ENCODE results near the gene CHCHD6. TPM values are rescaled to one million over a fixed set of nuclear protein-coding genes. Genes with fewer than 3 reads are reported as not detected.

The CHCHD6 gene
- total and polyA plus RNA-seq, 4 donors, result 2.0 to 5.1 (median 3.9) TPM

DNA sequence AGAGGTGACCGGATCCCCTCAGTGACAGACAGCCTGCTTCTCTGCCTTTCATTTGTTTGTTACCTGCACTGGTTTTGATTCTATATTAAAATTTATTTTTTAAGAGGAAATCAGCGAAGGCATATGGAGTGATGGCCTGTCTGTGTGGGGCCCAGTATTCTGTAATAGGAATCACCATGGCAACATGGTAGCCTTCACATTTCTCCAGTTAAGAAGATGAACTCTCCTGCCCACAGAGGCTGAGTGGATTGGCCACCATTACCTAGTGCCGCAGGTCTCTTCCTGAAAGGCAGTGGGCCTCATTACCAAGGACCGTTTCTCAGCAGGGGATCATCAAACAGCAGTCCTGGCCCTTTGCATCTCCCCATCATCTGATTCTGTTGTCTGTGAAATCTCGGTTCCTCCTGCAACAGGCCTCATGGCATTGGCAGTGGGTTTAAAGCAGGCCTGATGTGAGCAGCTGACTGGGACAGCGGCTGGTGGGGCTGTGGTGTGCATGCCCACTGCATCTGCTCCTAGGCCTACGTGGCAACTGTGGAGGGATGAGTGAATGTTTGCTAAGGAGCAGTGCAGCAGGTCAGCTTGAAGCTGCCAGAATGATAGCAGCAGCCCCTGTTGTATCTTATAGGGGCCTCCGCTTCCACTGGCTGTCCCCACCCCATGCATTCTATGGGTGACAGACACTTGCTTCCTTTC lies 114.5 kb downstream of the CHCHD6 start (continued):
- TF ChIP-seq, protein P1, sequence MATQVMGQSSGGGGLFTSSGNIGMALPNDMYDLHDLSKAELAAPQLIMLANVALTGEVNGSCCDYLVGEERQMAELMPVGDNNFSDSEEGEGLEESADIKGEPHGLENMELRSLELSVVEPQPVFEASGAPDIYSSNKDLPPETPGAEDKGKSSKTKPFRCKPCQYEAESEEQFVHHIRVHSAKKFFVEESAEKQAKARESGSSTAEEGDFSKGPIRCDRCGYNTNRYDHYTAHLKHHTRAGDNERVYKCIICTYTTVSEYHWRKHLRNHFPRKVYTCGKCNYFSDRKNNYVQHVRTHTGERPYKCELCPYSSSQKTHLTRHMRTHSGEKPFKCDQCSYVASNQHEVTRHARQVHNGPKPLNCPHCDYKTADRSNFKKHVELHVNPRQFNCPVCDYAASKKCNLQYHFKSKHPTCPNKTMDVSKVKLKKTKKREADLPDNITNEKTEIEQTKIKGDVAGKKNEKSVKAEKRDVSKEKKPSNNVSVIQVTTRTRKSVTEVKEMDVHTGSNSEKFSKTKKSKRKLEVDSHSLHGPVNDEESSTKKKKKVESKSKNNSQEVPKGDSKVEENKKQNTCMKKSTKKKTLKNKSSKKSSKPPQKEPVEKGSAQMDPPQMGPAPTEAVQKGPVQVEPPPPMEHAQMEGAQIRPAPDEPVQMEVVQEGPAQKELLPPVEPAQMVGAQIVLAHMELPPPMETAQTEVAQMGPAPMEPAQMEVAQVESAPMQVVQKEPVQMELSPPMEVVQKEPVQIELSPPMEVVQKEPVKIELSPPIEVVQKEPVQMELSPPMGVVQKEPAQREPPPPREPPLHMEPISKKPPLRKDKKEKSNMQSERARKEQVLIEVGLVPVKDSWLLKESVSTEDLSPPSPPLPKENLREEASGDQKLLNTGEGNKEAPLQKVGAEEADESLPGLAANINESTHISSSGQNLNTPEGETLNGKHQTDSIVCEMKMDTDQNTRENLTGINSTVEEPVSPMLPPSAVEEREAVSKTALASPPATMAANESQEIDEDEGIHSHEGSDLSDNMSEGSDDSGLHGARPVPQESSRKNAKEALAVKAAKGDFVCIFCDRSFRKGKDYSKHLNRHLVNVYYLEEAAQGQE (IDR thresholded peaks at IDR 0.05), result no peak

DNA sequence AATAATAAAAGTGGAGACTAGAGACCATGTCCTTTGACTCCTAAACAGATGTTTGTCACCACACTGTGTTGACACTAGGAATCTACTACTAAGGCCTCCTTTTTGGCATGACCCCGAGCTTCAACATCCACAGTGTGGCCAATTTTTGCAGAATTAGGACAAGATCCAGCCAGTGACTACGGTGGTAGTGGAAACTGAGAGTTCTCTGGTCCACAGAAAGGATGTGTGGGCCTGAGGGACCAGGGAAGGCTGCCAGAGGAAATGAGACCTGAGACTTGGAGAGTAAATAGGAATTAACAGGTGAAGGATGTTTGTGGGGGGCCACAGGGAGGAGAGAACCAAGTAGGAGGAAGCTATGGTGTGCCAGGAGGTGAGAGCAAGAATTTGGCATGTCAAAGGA lies 122.7 kb downstream of the CHCHD6 start:
- Histone ChIP-seq H3K9ac (ENCODE audit: low read depth in 1 of 2, low read length in 2 of 2) (no peak overlapping the region), H3K27ac (ENCODE audit: low read depth in 1 of 2, low read length in 2 of 2) (no peak overlapping the region), H3K4me1 (ENCODE audit: control insufficient read depth in 4 of 4, insufficient read depth in 4 of 4, low read length in 3 of 4) (no peaks in the 10 kb centered on the region), H3K27me3 (ENCODE audit: control insufficient read depth in 4 of 4, insufficient read depth in 4 of 4, low read length in 3 of 4) (no peaks in the 10 kb centered on the region), H3K36me3 (ENCODE audit: control insufficient read depth in 4 of 4, insufficient read depth in 3 of 4, low read depth in 1 of 4, low read length in 3 of 4) (no peaks in the 10 kb centered on the region), H3K9me3 (ENCODE audit: control insufficient read depth in 4 of 4, low read length in 3 of 4) (no peaks in the 10 kb centered on the region), H3K4me3 (ENCODE audit: low read depth in 1 of 3, low read length in 3 of 3) (no peak overlapping the region)
- no peak for DNase-seq (ENCODE audit: low spot score)
- TF ChIP-seq YY1 (IDR thresholded peaks at IDR 0.05) (no peak), GABPA (IDR thresholded peaks at IDR 0.05 in 1 of 2, conservative IDR thresholded peaks at IDR 0.05 in 1 of 2) (no peak)
- 88% methylated on average over 2 of the region's 2 CpGs for WGBS

GRCh38 chr3:126827121-126827520 lies 123.1 kb downstream of the CHCHD6 start:
- Histone ChIP-seq H3K9ac (ENCODE audit: low read depth in 1 of 2, low read length in 2 of 2) (no peak overlapping the region), H3K9me3 (ENCODE audit: control insufficient read depth in 4 of 4, low read length in 3 of 4) (no peaks in the 10 kb centered on the region), H3K27ac (ENCODE audit: low read depth in 1 of 2, low read length in 2 of 2) (no peak overlapping the region), H3K4me3 (ENCODE audit: low read depth in 1 of 3, low read length in 3 of 3) (no peak overlapping the region), H3K4me1 (ENCODE audit: control insufficient read depth in 4 of 4, insufficient read depth in 4 of 4, low read length in 3 of 4) (no peaks in the 10 kb centered on the region), H3K36me3 (ENCODE audit: control insufficient read depth in 4 of 4, insufficient read depth in 3 of 4, low read depth in 1 of 4, low read length in 3 of 4) (no peaks in the 10 kb centered on the region), H3K27me3 (ENCODE audit: control insufficient read depth in 4 of 4, insufficient read depth in 4 of 4, low read length in 3 of 4) (no peaks in the 10 kb centered on the region)
- 95% methylated on average over 1 of the region's 1 CpG for WGBS
- DNase-seq (ENCODE audit: low spot score), result no peak
- TF ChIP-seq, protein P1 (IDR thresholded peaks at IDR 0.05), result no peak
- TF ChIP-seq RAD21 (IDR thresholded peaks at IDR 0.05), result no peak
- no peak for TF ChIP-seq JUND (IDR thresholded peaks at IDR 0.05)
- TF ChIP-seq FOXA2 (IDR thresholded peaks at IDR 0.05), result no peak
- no peak for TF ChIP-seq MAX (IDR thresholded peaks at IDR 0.05)
- no peak for TF ChIP-seq HNF4G (IDR thresholded peaks at IDR 0.05)
- TF ChIP-seq, protein P2, sequence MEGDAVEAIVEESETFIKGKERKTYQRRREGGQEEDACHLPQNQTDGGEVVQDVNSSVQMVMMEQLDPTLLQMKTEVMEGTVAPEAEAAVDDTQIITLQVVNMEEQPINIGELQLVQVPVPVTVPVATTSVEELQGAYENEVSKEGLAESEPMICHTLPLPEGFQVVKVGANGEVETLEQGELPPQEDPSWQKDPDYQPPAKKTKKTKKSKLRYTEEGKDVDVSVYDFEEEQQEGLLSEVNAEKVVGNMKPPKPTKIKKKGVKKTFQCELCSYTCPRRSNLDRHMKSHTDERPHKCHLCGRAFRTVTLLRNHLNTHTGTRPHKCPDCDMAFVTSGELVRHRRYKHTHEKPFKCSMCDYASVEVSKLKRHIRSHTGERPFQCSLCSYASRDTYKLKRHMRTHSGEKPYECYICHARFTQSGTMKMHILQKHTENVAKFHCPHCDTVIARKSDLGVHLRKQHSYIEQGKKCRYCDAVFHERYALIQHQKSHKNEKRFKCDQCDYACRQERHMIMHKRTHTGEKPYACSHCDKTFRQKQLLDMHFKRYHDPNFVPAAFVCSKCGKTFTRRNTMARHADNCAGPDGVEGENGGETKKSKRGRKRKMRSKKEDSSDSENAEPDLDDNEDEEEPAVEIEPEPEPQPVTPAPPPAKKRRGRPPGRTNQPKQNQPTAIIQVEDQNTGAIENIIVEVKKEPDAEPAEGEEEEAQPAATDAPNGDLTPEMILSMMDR (IDR thresholded peaks at IDR 0.05; ENCODE audit: low read depth, low read length, missing input control), result no peak
- no peak for TF ChIP-seq FOXA1 (IDR thresholded peaks at IDR 0.05)

Measured in liver (tissue), 9 donors.